GM19351 (cell line): ENCODE data around the gene PCMTD2.

ENCODE experiments used
- ATAC-seq: cut with Tn5 transposase; IDR thresholded peaks from one replicate; pipeline ENCODE4 v1.9.1; 2021; ENCODE audit warnings: mild to moderate bottlenecking, moderate library complexity; ENCODE audit not compliant: unreplicated experiment

Gene PCMTD2

DNA sequence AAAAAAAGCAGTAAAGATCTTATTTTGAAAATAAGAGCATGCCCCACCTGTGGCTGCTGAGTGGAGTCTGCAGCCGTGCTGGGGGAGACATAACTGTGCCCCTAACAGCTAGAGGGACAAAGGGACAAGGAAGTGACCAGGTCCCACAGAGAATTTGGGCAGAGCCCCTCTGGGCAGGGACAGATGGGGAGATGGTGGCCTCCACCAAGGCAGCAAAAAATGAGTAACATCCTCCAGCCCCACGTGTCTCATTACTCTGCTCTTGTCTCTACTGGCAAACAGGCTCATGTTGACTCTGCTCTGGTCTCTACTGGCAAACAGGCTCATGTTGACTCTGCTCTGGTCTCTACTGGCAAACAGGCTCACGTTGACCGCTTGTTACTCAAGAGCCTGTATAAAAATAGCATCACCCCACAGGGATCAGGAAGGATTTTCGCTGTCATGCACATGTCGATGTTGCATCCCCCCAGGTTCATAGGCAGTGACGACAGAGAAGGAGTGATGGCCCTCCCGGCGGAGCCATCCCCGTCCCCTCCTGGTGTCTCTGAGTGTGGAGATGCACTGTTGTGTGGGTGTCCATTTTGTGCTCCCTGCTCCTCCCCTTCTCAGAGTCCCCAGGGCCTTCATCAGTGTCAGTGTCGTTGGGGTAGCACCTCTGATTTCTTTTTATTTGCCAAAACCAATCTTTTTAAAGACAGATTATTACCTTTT is 17.3 kb upstream of the PCMTD2 start:
- ATAC-seq = no peak

GRCh38 chr20:64238851-64239387 is 16.6 kb upstream of the PCMTD2 start:
- no peak for ATAC-seq

DNA sequence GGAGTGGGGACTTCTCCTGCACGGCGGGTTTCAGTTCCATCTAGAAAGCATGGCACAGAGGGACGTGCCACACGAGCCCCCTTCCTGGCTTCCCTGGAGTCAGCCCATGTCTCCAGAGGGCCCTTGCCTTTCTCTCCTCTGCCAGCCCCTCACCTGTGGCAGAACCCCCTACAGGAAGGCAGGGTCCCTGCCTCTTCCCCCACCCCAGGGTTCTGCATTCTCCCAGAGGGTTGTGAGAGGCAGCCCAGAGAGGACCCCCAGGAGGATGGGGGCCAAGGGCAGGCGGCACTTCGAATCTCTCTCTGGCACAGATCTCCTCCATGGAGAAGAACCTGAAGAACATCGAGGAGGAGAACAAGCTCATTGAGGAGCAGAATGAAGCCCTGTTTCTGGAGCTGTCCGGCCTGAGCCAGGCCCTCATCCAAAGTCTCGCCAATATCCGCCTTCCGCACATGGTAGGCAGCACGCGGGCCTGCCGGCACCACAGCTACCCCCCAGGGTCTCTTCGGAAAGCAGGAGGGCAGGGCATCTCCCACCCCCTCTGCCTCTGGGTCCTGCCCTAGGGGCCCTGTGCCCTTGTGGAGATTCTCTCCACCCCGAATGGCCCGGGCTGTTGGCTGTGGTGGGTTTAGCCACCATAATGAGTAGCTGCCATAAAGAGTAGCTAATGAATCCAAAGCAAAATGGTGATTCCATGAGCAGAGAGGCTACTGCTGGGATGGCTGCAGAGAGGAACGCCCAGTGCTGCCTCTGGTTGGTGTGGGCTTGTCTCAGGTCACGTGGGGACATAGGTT is 15.9 kb upstream of the PCMTD2 start:
- no peak for ATAC-seq

- no peak for ATAC-seq
Measured at GRCh38 chr20:64240243-64241015, 15.1 kb upstream of the PCMTD2 start.

DNA sequence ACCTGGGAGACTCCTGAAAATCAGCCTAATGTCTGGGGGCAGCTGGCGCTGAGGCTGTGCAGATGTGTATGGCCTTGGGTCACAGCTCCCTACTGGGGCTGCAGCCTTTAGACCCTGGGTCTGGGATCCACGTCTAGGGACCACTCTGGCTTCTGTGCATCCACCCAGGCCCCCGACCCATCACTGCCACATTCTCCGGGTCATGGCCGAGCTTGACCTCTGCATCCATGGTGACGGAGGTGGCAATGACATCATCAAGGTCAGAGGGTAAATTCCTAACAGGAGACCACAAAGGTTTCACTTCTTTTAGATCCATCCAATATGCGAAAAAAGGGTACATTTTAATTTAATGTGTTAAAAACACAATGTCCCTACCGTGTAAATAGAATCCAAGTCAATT is 14.5 kb upstream of the PCMTD2 start:
- no peak for ATAC-seq

DNA sequence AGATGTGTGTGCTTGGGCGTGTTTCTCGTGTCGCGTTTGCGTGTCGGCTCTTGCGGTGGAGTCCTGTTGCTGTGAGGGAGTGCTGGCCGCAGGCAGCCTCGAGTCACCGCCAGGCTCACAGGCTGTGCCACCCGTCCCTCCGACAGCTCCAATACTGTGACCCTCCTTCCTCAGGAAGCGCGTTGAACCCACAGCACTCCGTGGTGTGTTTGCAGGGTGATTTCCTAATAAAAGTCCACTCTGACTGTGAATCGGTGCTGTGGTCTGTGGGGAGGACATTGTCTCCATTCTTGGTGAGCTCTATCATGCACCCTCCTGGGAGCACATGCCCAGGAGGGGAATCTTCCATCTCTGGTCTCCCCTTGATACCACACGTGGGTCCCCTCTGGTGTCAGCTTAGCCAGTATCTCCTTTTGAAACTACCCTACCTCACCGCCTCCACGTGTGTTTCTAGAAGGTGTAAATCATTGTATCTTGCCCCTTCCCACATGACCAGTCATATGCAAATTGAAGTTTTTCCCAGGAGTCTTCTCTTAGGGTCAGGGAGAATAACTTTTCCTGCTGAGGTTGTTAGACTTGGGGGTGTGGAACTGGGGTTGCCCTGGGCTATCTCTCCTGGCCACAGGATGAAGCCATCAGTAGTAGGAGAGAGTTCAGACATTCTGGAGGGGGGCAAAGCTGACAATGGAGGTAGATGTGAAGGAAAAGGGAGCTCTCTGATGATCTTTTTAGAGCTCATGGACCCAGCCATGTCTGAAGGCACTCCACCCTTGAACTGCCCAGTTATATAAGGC is 13.3 kb upstream of the PCMTD2 start:
- ATAC-seq = no peak

- no peak for ATAC-seq
Measured at GRCh38 chr20:64242797-64243475, 12.6 kb upstream of the PCMTD2 start.

DNA sequence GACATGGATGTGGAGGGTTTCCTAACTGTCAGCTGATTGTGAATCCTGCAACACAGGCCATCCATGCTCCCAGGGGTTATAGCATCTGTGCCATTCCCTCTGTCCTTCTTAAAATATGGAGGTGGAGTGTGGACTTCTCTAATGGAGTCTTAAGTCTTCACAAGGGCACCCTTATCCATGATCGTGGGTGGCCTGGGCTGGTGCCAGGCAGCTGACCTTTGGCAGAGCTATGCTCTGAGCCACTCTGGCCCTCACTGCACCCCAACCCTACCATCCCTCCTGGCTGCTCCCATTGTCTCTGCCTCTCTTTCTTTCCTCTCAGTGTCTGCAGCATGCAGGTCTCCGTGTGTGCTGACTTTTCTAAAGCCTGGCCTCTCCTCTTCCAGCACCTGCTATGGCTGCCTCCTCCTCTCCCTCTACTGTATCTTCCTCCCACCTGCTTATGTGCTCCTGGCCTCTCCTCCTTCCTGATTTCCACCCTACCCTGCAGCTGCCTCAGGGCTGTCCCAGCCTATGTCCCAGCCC is 11.2 kb upstream of the PCMTD2 start:
- no peak for ATAC-seq

GRCh38 chr20:64244870-64245603 is 10.5 kb upstream of the PCMTD2 start:
- no peak for ATAC-seq

DNA sequence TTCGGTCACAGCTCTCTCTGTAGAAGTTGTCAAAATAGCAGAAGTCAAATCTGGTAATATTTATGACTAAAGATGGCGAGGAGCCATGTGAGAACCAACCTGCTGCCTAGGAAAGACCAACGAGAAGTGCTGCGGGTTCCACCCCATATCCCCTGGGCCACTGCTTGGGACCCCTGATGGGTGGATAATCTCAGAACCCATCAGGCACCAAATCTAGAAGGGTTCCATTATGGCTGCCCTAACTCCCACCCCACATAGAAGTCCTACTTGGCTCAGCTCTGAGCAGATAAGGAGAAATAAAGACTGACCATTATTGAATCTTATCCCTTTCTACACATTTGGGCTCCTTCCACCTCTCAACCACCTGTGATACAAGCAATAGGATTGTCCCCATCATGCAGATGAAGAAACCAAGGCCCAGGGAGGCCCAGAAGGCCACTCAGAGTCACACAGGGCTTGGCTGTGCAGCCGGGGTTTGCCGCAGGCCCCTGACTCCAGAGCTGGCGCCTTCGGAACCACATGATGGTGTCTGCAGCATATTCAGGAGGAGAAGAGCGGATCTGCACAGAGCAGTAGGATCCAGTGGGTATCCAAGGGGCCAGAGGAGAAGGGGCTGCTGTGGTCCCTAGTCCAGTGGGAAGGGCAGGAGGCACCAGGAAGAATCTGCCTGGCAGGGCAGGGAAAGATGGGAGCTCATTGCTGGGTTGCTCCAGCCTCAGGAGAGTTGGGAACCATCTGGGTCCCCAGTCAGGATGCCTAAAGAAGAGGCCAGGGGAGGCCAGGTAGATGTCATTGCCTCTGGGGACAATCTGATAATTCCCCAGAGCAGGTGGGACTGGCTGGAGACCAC is 9.6 kb upstream of the PCMTD2 start:
- ATAC-seq = no peak

DNA sequence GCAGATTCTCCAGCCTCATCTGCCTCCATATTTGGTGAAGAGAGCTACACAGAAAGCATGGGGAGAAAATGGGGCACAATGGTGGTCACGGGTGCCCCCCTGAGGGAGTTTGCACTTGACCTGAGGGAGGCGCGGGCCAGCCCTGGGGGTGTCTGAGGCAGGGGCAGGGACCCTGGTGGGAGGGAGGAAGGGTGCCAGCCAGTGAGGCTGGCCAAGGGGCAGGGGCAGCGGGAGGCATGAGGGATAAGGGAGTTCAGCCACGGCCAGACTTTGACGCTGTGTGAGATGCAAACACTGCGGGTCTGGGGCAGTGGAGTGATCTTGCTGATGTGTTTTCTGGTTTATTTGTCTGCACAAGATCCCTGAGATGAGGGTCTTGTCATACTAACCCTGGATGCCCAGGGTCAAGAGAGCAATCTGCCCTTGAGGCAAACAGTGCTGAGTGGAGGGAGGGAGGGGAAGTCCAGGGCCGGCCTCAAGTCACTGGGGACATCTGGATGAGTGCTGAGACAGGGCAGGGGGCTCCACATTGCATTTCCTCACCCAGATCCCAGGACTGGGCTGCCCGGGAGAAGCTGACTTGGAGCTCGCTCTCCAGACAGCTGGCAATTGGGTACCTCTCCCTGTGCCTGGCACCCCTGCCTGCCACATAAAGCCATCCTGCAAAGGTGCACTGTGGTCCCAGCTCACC is 8.8 kb upstream of the PCMTD2 start:
- no peak for ATAC-seq

GRCh38 chr20:64247307-64247618 is 8.3 kb upstream of the PCMTD2 start:
- ATAC-seq = no peak

DNA sequence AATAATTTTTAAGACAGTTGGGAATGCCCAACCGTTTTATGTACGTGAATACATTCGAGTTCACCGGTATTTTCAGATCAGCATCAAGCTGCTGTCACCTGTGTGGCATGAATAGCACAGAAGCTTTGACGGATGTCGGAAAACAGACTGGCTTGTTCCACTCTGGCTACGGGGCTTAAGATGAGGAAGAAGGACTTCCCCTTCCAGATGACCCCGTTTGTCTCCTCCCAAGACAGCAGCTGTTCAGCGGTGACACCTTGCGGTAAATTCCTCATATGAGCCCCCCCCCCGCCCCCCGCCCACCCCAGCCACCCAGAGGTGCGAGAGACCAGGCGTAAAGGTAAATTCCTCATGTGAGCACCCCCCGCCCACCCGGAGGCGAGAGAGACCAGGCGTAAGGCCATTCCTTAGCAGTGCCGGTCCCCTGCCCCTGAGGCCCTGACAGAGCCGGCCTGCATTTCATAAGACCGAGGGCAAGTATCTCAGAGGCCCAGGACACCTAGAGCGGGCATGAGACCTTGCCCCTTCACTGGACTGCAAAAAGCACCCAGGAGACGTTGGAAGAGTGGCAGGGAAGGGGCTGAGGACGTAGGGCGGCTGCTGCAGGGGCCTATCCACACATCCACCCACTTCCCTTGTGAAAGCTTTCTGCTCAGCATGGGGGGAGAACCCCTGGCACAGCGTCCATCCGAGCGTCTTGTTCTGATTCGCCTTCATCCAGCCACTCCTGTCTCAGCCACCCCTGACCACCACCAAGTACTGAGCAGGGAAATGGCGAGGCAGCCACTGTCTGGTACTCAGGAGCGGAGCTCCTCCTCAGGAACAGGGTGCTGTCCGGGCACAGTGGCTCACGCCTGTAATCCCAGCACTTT is 7.3 kb upstream of the PCMTD2 start:
- ATAC-seq = no peak

GRCh38 chr20:64250027-64250426 is 5.5 kb upstream of the PCMTD2 start:
- no peak for ATAC-seq

DNA sequence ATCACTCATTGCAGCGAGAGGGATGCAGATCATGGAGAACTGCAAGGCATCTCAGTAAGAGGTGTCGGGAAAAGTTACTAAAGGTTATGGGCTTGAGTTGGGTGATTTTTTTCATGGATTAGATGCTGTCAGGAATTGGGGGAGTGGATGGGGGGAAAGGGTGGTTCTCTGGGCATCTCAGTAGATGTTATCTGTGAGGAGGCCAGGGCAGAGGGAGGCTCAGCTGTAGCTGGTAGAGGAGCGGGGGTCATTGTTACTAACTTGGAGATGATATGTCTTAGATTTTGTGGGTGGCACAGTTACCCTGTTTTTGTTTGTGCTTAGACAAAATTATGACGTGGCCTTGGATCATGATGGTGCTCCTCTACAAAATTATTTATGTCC is 2.6 kb upstream of the PCMTD2 start:
- ATAC-seq = no peak

DNA sequence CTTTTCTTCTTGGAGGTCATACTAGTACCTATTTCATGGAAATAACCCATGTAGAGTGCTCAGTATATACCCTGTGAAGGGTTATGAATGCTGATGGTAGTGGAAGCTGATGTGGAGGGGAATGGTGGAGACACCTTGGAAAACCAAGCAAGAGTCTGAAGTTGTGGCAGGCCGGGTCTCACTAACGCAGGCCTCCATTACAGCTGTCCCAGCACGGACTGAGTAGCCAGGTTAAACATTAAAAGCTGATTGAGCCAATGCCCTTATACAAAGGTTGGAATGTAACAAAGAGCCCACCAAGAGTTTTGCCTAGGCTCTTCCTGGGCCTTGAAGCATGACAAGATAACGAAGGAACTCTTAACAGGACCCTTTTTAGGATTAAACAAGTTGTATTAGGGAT is 2.1 kb upstream of the PCMTD2 start:
- ATAC-seq = no peak

DNA sequence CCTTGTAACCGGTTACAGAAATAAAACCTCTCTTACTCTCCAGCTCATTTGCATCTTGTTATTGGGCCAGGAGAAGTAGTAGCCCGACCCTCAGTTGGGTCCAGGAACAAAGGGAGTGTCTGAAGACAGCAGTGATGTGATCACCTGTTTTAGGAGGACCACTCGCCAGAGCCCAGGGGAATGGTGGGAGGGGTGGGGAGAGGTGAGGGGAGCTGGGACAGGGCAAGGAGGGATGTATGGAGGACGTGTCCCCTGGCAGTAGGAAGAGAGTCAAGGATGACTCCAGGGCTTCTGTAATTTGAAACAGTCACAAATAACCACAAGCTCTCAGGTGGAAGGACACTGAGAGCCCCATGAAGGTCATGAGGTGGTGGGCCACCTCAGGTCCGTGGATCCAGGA is 1.4 kb upstream of the PCMTD2 start:
- ATAC-seq = no peak
